Measurements from ENCODE around the gene SERPINE3.
A peak's percentile ranks its signal among the peaks of the same experiment; 100 is the strongest.

SERPINE3 gene

DNA sequence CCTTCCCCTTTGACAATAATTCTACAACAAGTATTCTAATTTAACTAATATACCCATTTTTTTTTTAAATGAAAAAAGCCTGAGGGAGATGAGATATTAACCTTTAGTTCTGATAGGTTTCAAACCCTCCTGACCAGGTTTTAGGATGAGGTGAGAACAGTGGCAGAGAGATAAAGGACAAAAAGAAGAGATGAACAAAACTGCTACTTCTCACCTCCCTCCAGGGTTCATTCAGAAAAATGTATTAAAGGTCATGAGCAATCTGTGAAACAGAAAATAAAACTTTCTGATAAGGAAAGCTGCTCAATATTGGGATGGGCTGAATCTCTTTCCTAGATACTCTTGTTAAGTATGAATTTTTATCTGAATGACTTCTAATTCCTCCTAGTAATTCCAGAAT is 24.1 kb downstream of the SERPINE3 start:
- Histone ChIP-seq H3K27me3 (ENCODE audit: control insufficient read depth, insufficient read depth, low read length) (no peaks in the 10 kb centered on the region), H3K36me3 (ENCODE audit: control insufficient read depth, insufficient read depth, low read length) (peaks cover 55% of the 10 kb centered on the region), H3K4me1 (ENCODE audit: control insufficient read depth, insufficient read depth, low read length) (no peaks in the 10 kb centered on the region), H3K4me3 (ENCODE audit: low read depth, low read length) (no peak overlapping the region), H3K9me3 (ENCODE audit: control insufficient read depth, insufficient read depth, low read depth, low read length) (no peaks in the 10 kb centered on the region), H3K9ac (ENCODE audit: low read length) (no peak overlapping the region), H3K27ac (ENCODE audit: low read depth, low read length) (no peak overlapping the region)

DNA sequence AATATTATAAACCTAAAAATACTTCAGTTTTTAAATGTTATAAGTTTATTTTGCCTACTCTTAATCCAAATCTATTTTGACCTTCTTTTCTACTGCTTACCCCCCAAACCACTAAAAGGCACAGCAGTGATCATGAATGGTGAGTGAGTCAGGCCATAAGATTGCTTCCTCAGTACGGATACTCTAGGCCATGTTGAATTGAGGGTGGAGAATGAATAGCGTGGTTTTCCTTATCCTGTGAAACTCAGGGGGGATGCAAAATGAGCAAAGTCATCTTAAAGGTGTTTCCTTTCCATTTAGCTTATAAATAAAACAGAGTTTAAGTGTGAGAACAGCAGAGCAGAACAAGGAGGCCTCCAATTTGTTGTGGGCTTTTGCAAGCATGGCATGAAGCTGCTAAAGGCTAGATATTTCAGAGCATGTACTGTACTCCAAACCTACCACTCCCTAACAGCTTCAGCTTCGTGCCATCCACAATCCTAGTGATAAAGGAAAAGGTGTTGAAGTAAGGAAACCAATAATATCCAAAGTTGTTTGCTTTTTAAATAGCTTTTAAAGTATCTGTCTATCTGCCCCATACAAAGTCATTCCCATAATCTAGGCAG is 25.0 kb downstream of the SERPINE3 start:
- H3K36me3 ChIP-seq (ENCODE audit: control insufficient read depth, insufficient read depth, low read length) = peaks cover 62% of the 10 kb centered on the region
- no peak overlapping the region for H3K4me3 ChIP-seq (ENCODE audit: low read depth, low read length)
- H3K9me3 ChIP-seq (ENCODE audit: control insufficient read depth, insufficient read depth, low read depth, low read length) = no peaks in the 10 kb centered on the region
- no peaks in the 10 kb centered on the region for H3K27me3 ChIP-seq (ENCODE audit: control insufficient read depth, insufficient read depth, low read length)
- H3K4me1 ChIP-seq (ENCODE audit: control insufficient read depth, insufficient read depth, low read length) = no peaks in the 10 kb centered on the region
- H3K9ac ChIP-seq (ENCODE audit: low read length) = no peak overlapping the region
- H3K27ac ChIP-seq (ENCODE audit: low read depth, low read length) = no peak overlapping the region

DNA sequence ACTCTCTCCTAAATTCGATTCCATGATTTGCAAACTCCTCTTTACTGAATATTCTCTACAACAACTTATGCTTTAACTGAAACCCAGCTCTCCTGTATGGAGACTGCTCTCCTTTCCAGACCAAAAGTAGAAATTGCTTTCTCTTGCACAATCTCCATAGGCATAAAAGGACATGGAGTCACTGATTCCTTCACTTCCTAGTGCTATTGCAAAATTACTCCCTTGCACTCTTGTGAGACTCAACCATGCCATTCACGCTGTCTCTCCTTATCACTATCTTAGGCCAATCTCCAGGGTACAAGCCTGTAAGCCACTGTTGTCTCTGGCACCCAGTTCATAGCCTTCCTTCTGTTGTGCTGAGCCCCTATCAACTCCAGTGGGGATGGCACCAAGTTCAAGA is 30.6 kb downstream of the SERPINE3 start:
- no peaks in the 10 kb centered on the region for H3K27me3 ChIP-seq (ENCODE audit: control insufficient read depth, insufficient read depth, low read length)
- H3K9me3 ChIP-seq (ENCODE audit: control insufficient read depth, insufficient read depth, low read depth, low read length) = no peaks in the 10 kb centered on the region
- no peak overlapping the region for H3K4me3 ChIP-seq (ENCODE audit: low read depth, low read length)
- no peak overlapping the region for H3K27ac ChIP-seq (ENCODE audit: low read depth, low read length)
- no peak overlapping the region for H3K9ac ChIP-seq (ENCODE audit: low read length)
- H3K36me3 ChIP-seq (ENCODE audit: control insufficient read depth, insufficient read depth, low read length) = peaks cover 85% of the 10 kb centered on the region
- peaks cover 12% of the 10 kb centered on the region for H3K4me1 ChIP-seq (ENCODE audit: control insufficient read depth, insufficient read depth, low read length)

DNA sequence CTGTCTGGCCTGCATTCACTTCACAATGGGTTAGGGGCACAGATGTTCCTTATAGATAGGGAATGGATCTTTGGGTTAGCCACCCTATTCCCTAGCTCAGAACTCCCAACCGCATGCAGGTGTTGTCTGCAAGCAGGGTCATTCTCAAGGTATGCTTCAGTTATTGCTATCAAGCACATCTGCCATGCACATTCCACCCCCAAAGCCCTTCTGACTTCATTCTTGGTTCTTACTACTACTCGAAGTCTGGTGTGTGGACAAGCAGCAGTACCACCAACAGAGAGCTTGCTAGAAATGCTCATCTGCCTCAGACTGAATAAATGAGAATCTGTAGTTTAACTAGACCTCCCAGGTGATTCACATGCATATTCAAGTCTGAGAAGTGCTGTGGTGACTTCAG is 31.3 kb downstream of the SERPINE3 start:
- Histone ChIP-seq H3K9me3 (ENCODE audit: control insufficient read depth, insufficient read depth, low read depth, low read length) (no peaks in the 10 kb centered on the region), H3K27ac (ENCODE audit: low read depth, low read length) (no peak overlapping the region; the same call in 1 of the 2 replicates), H3K4me3 (ENCODE audit: low read depth, low read length) (no peak overlapping the region), H3K27me3 (ENCODE audit: control insufficient read depth, insufficient read depth, low read length) (no peaks in the 10 kb centered on the region), H3K9ac (ENCODE audit: low read length) (no peak overlapping the region), H3K36me3 (ENCODE audit: control insufficient read depth, insufficient read depth, low read length) (peaks cover 85% of the 10 kb centered on the region), H3K4me1 (ENCODE audit: control insufficient read depth, insufficient read depth, low read length) (peaks cover 12% of the 10 kb centered on the region)

DNA sequence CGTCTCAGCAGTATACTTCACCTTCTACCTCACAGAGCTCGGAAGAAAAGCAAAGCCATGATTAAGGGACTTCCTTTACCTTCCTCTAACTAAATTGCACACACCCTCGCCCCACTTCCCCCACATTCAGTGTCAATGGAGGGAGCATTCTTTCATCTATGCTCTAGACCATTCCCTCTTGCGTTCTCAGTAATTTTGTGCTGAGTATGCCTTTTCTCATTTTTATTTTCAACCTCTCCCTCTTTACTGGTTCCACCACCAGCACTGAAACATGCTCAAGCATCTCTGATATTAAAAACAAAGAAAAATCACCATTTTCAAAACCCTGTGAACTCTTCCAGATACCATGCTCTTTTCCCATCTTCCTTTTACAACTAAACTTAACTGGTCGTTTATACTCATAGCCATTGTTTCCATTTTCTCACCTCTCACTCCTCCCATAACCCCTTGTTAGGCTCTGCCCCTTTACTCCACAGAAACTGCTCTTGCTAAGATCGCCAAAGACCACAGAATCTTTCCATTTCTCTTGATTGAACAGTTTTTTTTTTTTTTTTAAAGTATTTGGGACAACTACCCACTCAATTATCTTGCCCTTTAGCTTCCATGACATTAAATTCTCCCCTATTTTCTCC is 32.4 kb downstream of the SERPINE3 start:
- H3K9ac ChIP-seq (ENCODE audit: low read length) = no peak overlapping the region

DNA sequence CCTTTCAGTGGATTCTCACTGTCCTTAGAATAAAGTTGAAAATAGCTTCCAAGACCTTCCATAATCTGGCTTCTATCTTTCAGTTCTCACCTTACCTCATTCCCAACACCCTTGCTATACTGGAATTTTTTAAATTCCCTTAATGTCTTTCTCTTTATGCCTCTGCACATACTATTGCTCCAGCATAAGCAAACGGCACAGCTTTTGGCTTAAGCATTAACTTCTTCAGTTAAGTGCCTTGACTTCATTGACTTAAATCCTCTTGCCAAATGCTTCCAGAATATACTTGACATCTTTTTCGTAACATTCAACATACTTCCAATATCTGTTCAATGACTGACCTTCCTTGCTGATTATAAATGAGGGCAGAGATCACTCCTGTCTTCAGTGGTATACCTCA is 34.0 kb downstream of the SERPINE3 start:
- no peaks in the 10 kb centered on the region for H3K27me3 ChIP-seq (ENCODE audit: control insufficient read depth, insufficient read depth, low read length)
- H3K36me3 ChIP-seq (ENCODE audit: control insufficient read depth, insufficient read depth, low read length) = peaks cover 82% of the 10 kb centered on the region
- no peaks in the 10 kb centered on the region for H3K9me3 ChIP-seq (ENCODE audit: control insufficient read depth, insufficient read depth, low read depth, low read length)
- H3K9ac ChIP-seq (ENCODE audit: low read length) = no peak overlapping the region
- no peak overlapping the region for H3K27ac ChIP-seq (ENCODE audit: low read depth, low read length)
- H3K4me1 ChIP-seq (ENCODE audit: control insufficient read depth, insufficient read depth, low read length) = peaks cover 12% of the 10 kb centered on the region
- H3K4me3 ChIP-seq (ENCODE audit: low read depth, low read length) = no peak overlapping the region

More for the DNA sequence above, 32.4 kb downstream of the SERPINE3 start:
- H3K27ac ChIP-seq (ENCODE audit: low read depth, low read length) = no peak overlapping the region
- peaks cover 83% of the 10 kb centered on the region for H3K36me3 ChIP-seq (ENCODE audit: control insufficient read depth, insufficient read depth, low read length)
- H3K4me1 ChIP-seq (ENCODE audit: control insufficient read depth, insufficient read depth, low read length) = peaks cover 12% of the 10 kb centered on the region
- no peaks in the 10 kb centered on the region for H3K27me3 ChIP-seq (ENCODE audit: control insufficient read depth, insufficient read depth, low read length)
- no peak overlapping the region for H3K4me3 ChIP-seq (ENCODE audit: low read depth, low read length)
- no peaks in the 10 kb centered on the region for H3K9me3 ChIP-seq (ENCODE audit: control insufficient read depth, insufficient read depth, low read depth, low read length)

GRCh38 chr13:51380269-51380668 is 40.8 kb downstream of the SERPINE3 start:
- Histone ChIP-seq H3K27me3 (ENCODE audit: control insufficient read depth, insufficient read depth, low read length) (no peaks in the 10 kb centered on the region), H3K27ac (ENCODE audit: low read depth, low read length) (no peak overlapping the region), H3K9me3 (ENCODE audit: control insufficient read depth, insufficient read depth, low read depth, low read length) (no peaks in the 10 kb centered on the region), H3K4me3 (ENCODE audit: low read depth, low read length) (no peak overlapping the region), H3K9ac (ENCODE audit: low read length) (no peak overlapping the region), H3K36me3 (ENCODE audit: control insufficient read depth, insufficient read depth, low read length) (peaks cover 62% of the 10 kb centered on the region), H3K4me1 (ENCODE audit: control insufficient read depth, insufficient read depth, low read length) (no peaks in the 10 kb centered on the region)

- Histone ChIP-seq H3K9me3 (ENCODE audit: control insufficient read depth, insufficient read depth, low read depth, low read length) (no peaks in the 10 kb centered on the region), H3K36me3 (ENCODE audit: control insufficient read depth, insufficient read depth, low read length) (peaks cover 32% of the 10 kb centered on the region), H3K4me1 (ENCODE audit: control insufficient read depth, insufficient read depth, low read length) (no peaks in the 10 kb centered on the region)
Observed at GRCh38 chr13:51385114-51385513, 45.6 kb downstream of the SERPINE3 start.

GRCh38 chr13:51394724-51395123 is 55.2 kb downstream of the SERPINE3 start:
- no peak overlapping the region for H3K9ac ChIP-seq (ENCODE audit: low read length)
- H3K27ac ChIP-seq (ENCODE audit: low read depth, low read length) = no peak overlapping the region
- no peaks in the 10 kb centered on the region for H3K27me3 ChIP-seq (ENCODE audit: control insufficient read depth, insufficient read depth, low read length)
- no peak overlapping the region for H3K4me3 ChIP-seq (ENCODE audit: low read depth, low read length)
- H3K9me3 ChIP-seq (ENCODE audit: control insufficient read depth, insufficient read depth, low read depth, low read length) = no peaks in the 10 kb centered on the region
- H3K4me1 ChIP-seq (ENCODE audit: control insufficient read depth, insufficient read depth, low read length) = peaks cover 8% of the 10 kb centered on the region; the same call in 1 of the 2 replicates
- H3K36me3 ChIP-seq (ENCODE audit: control insufficient read depth, insufficient read depth, low read length) = 0 out of 2 replicates have a peak, but pooled peaks cover 2% of the 10 kb centered on the region

More at GRCh38 chr13:51385114-51385513, 45.6 kb downstream of the SERPINE3 start:
- Histone ChIP-seq H3K4me3 (ENCODE audit: low read depth, low read length) (no peak overlapping the region), H3K27me3 (ENCODE audit: control insufficient read depth, insufficient read depth, low read length) (no peaks in the 10 kb centered on the region), H3K27ac (ENCODE audit: low read depth, low read length) (0 out of 2 replicates have a peak overlapping the region, but pooled peaks have one; percentile 24), H3K9ac (ENCODE audit: low read length) (no peak overlapping the region)

GRCh38 chr13:51396352-51396751 is 56.9 kb downstream of the SERPINE3 start:
- Histone ChIP-seq H3K4me3 (ENCODE audit: low read depth, low read length) (no peak overlapping the region), H3K36me3 (ENCODE audit: control insufficient read depth, insufficient read depth, low read length) (0 out of 2 replicates have a peak, but pooled peaks cover 2% of the 10 kb centered on the region), H3K4me1 (ENCODE audit: control insufficient read depth, insufficient read depth, low read length) (peaks cover 8% of the 10 kb centered on the region; the same call in 1 of the 2 replicates), H3K9me3 (ENCODE audit: control insufficient read depth, insufficient read depth, low read depth, low read length) (no peaks in the 10 kb centered on the region), H3K27me3 (ENCODE audit: control insufficient read depth, insufficient read depth, low read length) (no peaks in the 10 kb centered on the region), H3K9ac (ENCODE audit: low read length) (no peak overlapping the region), H3K27ac (ENCODE audit: low read depth, low read length) (no peak overlapping the region)

- Histone ChIP-seq H3K4me1 (ENCODE audit: control insufficient read depth, insufficient read depth, low read length) (peaks cover 8% of the 10 kb centered on the region; the same call in 1 of the 2 replicates), H3K4me3 (ENCODE audit: low read depth, low read length) (no peak overlapping the region), H3K36me3 (ENCODE audit: control insufficient read depth, insufficient read depth, low read length) (0 out of 2 replicates have a peak, but pooled peaks cover 2% of the 10 kb centered on the region), H3K9ac (ENCODE audit: low read length) (no peak overlapping the region), H3K27me3 (ENCODE audit: control insufficient read depth, insufficient read depth, low read length) (no peaks in the 10 kb centered on the region), H3K27ac (ENCODE audit: low read depth, low read length) (no peak overlapping the region), H3K9me3 (ENCODE audit: control insufficient read depth, insufficient read depth, low read depth, low read length) (no peaks in the 10 kb centered on the region)
Observed at GRCh38 chr13:51397262-51397941, 57.9 kb downstream of the SERPINE3 start.

Measured in HUES6 (cell line).